ENCODE results near the gene DYNC2I2. TPM values are rescaled to one million over a fixed set of nuclear protein-coding genes. Genes with fewer than 3 reads are reported as not detected.

DYNC2I2 gene
- total and polyA plus RNA-seq, 4 experiments from 2014 or later = 1.7 to 4.6 (median 3.3) TPM

- Histone ChIP-seq H3K9me3 (ENCODE audit: control insufficient read depth in 1 of 2, low read length in 2 of 2) (no peaks in the 10 kb centered on the region), H3K36me3 (ENCODE audit: insufficient read depth, low read length) (peaks cover 47% of the 10 kb centered on the region), H3K27me3 (ENCODE audit: insufficient read depth, low read length) (no peaks in the 10 kb centered on the region), H3K4me1 (ENCODE audit: insufficient read depth, low read length) (no peaks in the 10 kb centered on the region), H3K4me3 (ENCODE audit: low read length in 2 of 2) (no peak overlapping the region), H3K27ac (ENCODE audit: low read depth, low read length) (no peak overlapping the region)
- Mint-ChIP-seq H3K27ac (peak overlapping the region in 2 of 7 donors; percentile 46 to 57), H3K4me1 (no peaks in the 10 kb centered on the region), H3K27me3 (no peaks in the 10 kb centered on the region), H3K36me3 (peaks cover 25 to 46% of the 10 kb centered on the region in 2 donors), H3K9me3 (peaks cover 0 to 2% (median 0%) of the 10 kb centered on the region in 8 donors), H3K4me3 (no peak overlapping the region)
- DNase-seq = no peak
- POLR2A ChIA-PET (ENCODE audit: partially characterized antibody) = interaction anchor here (1.3 to 2.0 kb wide), 2 partner anchors 9 to 91 kb away, joined by 3 to 5 read pairs; partner anchors contain the start of gene ZDHHC12
- CTCF ChIA-PET (ENCODE audit: partially characterized antibody) = interaction anchor here (1.5 kb wide), 1 partner anchor 15 kb away, joined by 3 read pairs; no protein-coding TSS in a partner anchor
- intact Hi-C loops (cut with micrococcal nuclease) = no loop called here
Observed at GRCh38 chr9:128633057-128633456, 23.6 kb downstream of the DYNC2I2 start.

GRCh38 chr9:128632486-128632885, 24.2 kb downstream of the DYNC2I2 start:
- Mint-ChIP-seq H3K4me3 (no peak overlapping the region), H3K36me3 (peaks cover 30 to 51% of the 10 kb centered on the region in 2 donors), H3K4me1 (no peaks in the 10 kb centered on the region), H3K27me3 (no peaks in the 10 kb centered on the region), H3K9me3 (peaks cover 0 to 2% (median 0%) of the 10 kb centered on the region in 8 donors), H3K27ac (peak overlapping the region in 2 of 7 donors; percentile 59 to 60)
- Histone ChIP-seq H3K27ac (ENCODE audit: low read depth, low read length) (no peak overlapping the region), H3K4me3 (ENCODE audit: low read length in 2 of 2) (no peak overlapping the region), H3K4me1 (ENCODE audit: insufficient read depth, low read length) (no peaks in the 10 kb centered on the region), H3K27me3 (ENCODE audit: insufficient read depth, low read length) (no peaks in the 10 kb centered on the region), H3K9me3 (ENCODE audit: control insufficient read depth in 1 of 2, low read length in 2 of 2) (no peaks in the 10 kb centered on the region), H3K36me3 (ENCODE audit: insufficient read depth, low read length) (peaks cover 52% of the 10 kb centered on the region)
- ChIA-PET POLR2A (ENCODE audit: partially characterized antibody) (interaction anchor here (1.3 to 2.0 kb wide), 2 partner anchors 10 to 91 kb away, joined by 3 to 5 read pairs; partner anchors contain the start of gene ZDHHC12), CTCF (ENCODE audit: partially characterized antibody) (no interaction called here)
- DNase-seq = no peak
- intact Hi-C loops (cut with micrococcal nuclease) = no loop called here

DNA sequence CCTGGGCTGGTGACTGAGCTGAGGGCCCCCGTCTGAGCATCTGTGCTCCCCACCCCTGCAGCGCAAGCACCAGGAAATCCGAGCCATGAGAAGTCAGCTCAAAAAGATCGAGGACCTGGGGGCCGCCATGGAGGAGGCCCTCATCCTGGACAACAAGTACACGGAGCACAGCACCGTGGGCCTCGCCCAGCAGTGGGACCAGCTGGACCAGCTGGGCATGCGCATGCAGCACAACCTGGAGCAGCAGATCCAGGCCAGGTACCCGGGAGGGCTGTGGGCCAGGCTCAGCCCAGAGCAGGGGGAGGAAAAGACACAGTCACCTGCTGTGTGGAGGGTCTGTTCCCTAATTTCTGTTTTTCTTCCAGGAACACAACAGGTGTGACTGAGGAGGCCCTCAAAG, 24.6 kb downstream of the DYNC2I2 start:
- POLR2A ChIA-PET (ENCODE audit: partially characterized antibody) = interaction anchor here (2.0 kb wide), 1 partner anchor 92 kb away, joined by 5 read pairs; the partner anchor contains the start of gene ZDHHC12

DNA sequence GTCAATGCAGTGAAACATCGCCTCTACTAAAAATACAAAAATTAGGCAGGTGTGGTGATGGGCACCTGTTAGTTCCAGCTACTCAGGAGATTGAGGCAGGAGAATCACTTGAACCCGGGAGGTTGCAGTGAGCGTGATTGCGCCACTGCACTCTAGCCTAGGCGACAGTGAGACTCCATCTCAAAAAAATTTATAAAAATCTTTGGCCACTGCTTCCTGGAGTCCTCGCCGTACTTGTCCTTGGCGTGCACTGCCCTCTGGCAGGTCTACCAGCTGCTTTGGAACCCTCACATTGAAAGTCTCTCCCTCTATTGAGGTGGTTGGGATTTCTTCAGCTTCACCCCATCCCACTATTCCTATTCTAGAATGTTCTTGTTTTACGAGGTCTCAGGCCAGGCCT, 25.0 kb downstream of the DYNC2I2 start:
- Mint-ChIP-seq H3K36me3 (peaks cover 30 to 57% of the 10 kb centered on the region in 2 donors), H3K4me1 (no peaks in the 10 kb centered on the region), H3K9me3 (peaks cover 0 to 2% (median 0%) of the 10 kb centered on the region in 8 donors), H3K4me3 (no peak overlapping the region), H3K27ac (no peak overlapping the region), H3K27me3 (no peaks in the 10 kb centered on the region)
- Histone ChIP-seq H3K27me3 (ENCODE audit: insufficient read depth, low read length) (no peaks in the 10 kb centered on the region), H3K4me1 (ENCODE audit: insufficient read depth, low read length) (no peaks in the 10 kb centered on the region), H3K36me3 (ENCODE audit: insufficient read depth, low read length) (peaks cover 61% of the 10 kb centered on the region), H3K27ac (ENCODE audit: low read depth, low read length) (no peak overlapping the region), H3K4me3 (ENCODE audit: low read length in 2 of 2) (no peak overlapping the region), H3K9me3 (ENCODE audit: control insufficient read depth in 1 of 2, low read length in 2 of 2) (no peaks in the 10 kb centered on the region)
- DNase-seq = no peak
- intact Hi-C loops (cut with micrococcal nuclease) = no loop called here
- ChIA-PET POLR2A (ENCODE audit: partially characterized antibody) (no interaction called here), CTCF (ENCODE audit: partially characterized antibody) (no interaction called here)

More for the DNA sequence above, 24.6 kb downstream of the DYNC2I2 start:
- intact Hi-C loops (cut with micrococcal nuclease) = no loop called here
- no peak overlapping the region for H3K27ac ChIP-seq (ENCODE audit: low read depth, low read length)
- no peaks in the 10 kb centered on the region for H3K4me1 Mint-ChIP-seq
- no peak overlapping the region for H3K4me3 Mint-ChIP-seq
- no peaks in the 10 kb centered on the region for H3K4me1 ChIP-seq (ENCODE audit: insufficient read depth, low read length)
- H3K9me3 Mint-ChIP-seq = peaks cover 0 to 2% (median 0%) of the 10 kb centered on the region in 8 donors
- H3K4me3 ChIP-seq (ENCODE audit: low read length in 2 of 2) = no peak overlapping the region
- no peaks in the 10 kb centered on the region for H3K27me3 ChIP-seq (ENCODE audit: insufficient read depth, low read length)
- no peak for DNase-seq
- no peaks in the 10 kb centered on the region for H3K9me3 ChIP-seq (ENCODE audit: control insufficient read depth in 1 of 2, low read length in 2 of 2)
- CTCF ChIA-PET (ENCODE audit: partially characterized antibody) = no interaction called here
- no peak overlapping the region for H3K27ac Mint-ChIP-seq
- H3K36me3 Mint-ChIP-seq = peaks cover 30 to 53% of the 10 kb centered on the region in 2 donors
- H3K27me3 Mint-ChIP-seq = no peaks in the 10 kb centered on the region
- H3K36me3 ChIP-seq (ENCODE audit: insufficient read depth, low read length) = peaks cover 57% of the 10 kb centered on the region

GRCh38 chr9:128629852-128630545, 26.6 kb downstream of the DYNC2I2 start:
- intact Hi-C loops (cut with micrococcal nuclease) = no loop called here
- no peak overlapping the region for H3K4me3 ChIP-seq (ENCODE audit: low read length in 2 of 2)
- H3K27ac ChIP-seq (ENCODE audit: low read depth, low read length) = no peak overlapping the region
- H3K9me3 ChIP-seq (ENCODE audit: control insufficient read depth in 1 of 2, low read length in 2 of 2) = no peaks in the 10 kb centered on the region
- no peaks in the 10 kb centered on the region for H3K27me3 ChIP-seq (ENCODE audit: insufficient read depth, low read length)
- no peak for DNase-seq
- Mint-ChIP-seq H3K9me3 (peaks cover 0 to 2% (median 0%) of the 10 kb centered on the region in 8 donors), H3K4me1 (no peaks in the 10 kb centered on the region), H3K27ac (no peak overlapping the region), H3K36me3 (peaks cover 46 to 73% of the 10 kb centered on the region in 2 donors), H3K27me3 (no peaks in the 10 kb centered on the region), H3K4me3 (no peak overlapping the region)
- peaks cover 77% of the 10 kb centered on the region for H3K36me3 ChIP-seq (ENCODE audit: insufficient read depth, low read length)
- no peaks in the 10 kb centered on the region for H3K4me1 ChIP-seq (ENCODE audit: insufficient read depth, low read length)
- ChIA-PET CTCF (ENCODE audit: partially characterized antibody) (no interaction called here), POLR2A (ENCODE audit: partially characterized antibody) (no interaction called here)

DNA sequence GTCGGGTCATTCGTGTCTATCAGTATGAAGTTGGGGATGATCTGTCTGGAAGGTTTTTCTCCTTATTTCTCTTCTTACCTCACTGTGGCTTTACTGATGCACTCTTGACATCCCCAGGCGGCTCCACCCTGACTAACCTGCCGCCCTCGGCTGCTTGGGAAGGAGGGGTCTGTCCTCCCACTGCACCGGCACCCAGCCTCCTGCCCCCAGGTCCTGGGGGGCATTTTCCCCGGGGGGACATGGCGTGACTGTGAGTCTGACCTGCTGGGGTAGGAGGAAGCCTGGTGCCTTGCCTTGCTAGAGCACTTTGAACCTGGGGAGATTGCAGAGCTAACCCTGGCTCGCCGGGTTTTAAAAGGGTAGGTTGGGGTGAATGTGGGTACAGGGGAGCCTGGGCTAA, 27.5 kb downstream of the DYNC2I2 start:
- Mint-ChIP-seq H3K9me3 (peaks cover 0 to 2% (median 0%) of the 10 kb centered on the region in 8 donors), H3K27me3 (no peaks in the 10 kb centered on the region), H3K36me3 (peaks cover 52 to 81% of the 10 kb centered on the region in 2 donors), H3K4me3 (no peak overlapping the region), H3K4me1 (no peaks in the 10 kb centered on the region), H3K27ac (peak overlapping the region in 1 of 7 donors; percentile 41)
- no peaks in the 10 kb centered on the region for H3K9me3 ChIP-seq (ENCODE audit: control insufficient read depth in 1 of 2, low read length in 2 of 2)
- H3K4me1 ChIP-seq (ENCODE audit: insufficient read depth, low read length) = no peaks in the 10 kb centered on the region
- intact Hi-C loops (cut with micrococcal nuclease) = no loop called here
- H3K4me3 ChIP-seq (ENCODE audit: low read length in 2 of 2) = no peak overlapping the region
- H3K27ac ChIP-seq (ENCODE audit: low read depth, low read length) = no peak overlapping the region
- H3K27me3 ChIP-seq (ENCODE audit: insufficient read depth, low read length) = no peaks in the 10 kb centered on the region
- ChIA-PET POLR2A (ENCODE audit: partially characterized antibody) (no interaction called here), CTCF (ENCODE audit: partially characterized antibody) (no interaction called here)
- peaks cover 86% of the 10 kb centered on the region for H3K36me3 ChIP-seq (ENCODE audit: insufficient read depth, low read length)
- DNase-seq = no peak

DNA sequence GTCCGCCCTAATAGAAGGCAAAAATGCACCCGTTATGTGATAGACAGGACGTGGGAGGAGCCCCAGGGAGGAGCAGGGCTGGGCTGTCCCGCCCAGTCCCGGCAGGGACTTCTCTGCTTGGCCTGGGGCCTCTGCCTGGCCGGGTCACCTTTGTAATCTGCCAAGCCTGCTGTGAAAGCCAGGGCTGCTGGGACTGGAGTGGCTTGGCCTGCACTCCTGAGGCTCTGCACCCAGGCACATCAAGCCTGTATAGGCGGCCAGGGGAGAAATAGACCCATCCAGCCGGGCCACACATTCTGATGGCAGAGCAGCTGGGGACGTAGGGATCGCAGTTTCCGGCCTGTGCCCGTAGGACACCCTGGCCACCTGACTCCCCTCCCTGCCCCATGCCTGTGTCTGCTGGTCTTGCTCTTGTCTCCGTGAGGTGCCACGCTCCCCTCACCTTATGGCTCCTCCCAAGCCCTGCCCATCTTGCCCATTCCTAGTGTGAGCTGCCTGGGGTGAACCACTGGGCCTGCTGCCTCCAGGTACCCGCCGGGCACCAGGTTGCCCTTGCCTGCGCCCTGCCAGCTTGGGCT, 28.1 kb downstream of the DYNC2I2 start:
- Histone ChIP-seq H3K27me3 (ENCODE audit: insufficient read depth, low read length) (no peaks in the 10 kb centered on the region), H3K9me3 (ENCODE audit: control insufficient read depth in 1 of 2, low read length in 2 of 2) (no peaks in the 10 kb centered on the region), H3K36me3 (ENCODE audit: insufficient read depth, low read length) (peaks cover 89% of the 10 kb centered on the region), H3K4me3 (ENCODE audit: low read length in 2 of 2) (no peak overlapping the region), H3K4me1 (ENCODE audit: insufficient read depth, low read length) (no peaks in the 10 kb centered on the region), H3K27ac (ENCODE audit: low read depth, low read length) (no peak overlapping the region)
- Mint-ChIP-seq H3K36me3 (peaks cover 53 to 79% of the 10 kb centered on the region in 2 donors), H3K4me1 (no peaks in the 10 kb centered on the region), H3K9me3 (peaks cover 0 to 2% (median 0%) of the 10 kb centered on the region in 8 donors), H3K27ac (peak overlapping the region in 2 of 7 donors; percentile 25 to 41), H3K4me3 (no peak overlapping the region), H3K27me3 (no peaks in the 10 kb centered on the region)
- DNase-seq = no peak
- intact Hi-C loops (cut with micrococcal nuclease) = no loop called here
- ChIA-PET CTCF (ENCODE audit: partially characterized antibody) (no interaction called here), POLR2A (ENCODE audit: partially characterized antibody) (interaction anchor here (0.8 kb wide), 1 partner anchor 77 kb away, joined by 3 read pairs; the partner anchor contains the start of gene SPTAN1)

Data from CD4-positive, alpha-beta memory T cell (primary cell).